H1 (cell line): ENCODE data around the gene MANF. TPM values are rescaled to one million over a fixed set of nuclear protein-coding genes. Genes with fewer than 3 reads are reported as not detected.

Experiments used
- TCF12 ChIP-seq: IDR thresholded peaks from 2 replicates; pipeline ENCODE4 v1.6.1; 2011; ENCODE audit warnings: low read depth, mild to moderate bottlenecking, low read length
- polyA plus RNA-seq, 7 experiments: library from polyadenylated mRNA; depleted of rRNA in 3 of 7; stranded (reverse) in 5 of 7; unstranded in 2 of 7; fragments of >200 nt in 5 of 7; fragments of 200-250 nt in 2 of 7; gene quantifications; 1 replicate in 5 of 7; 2 replicates in 1 of 7; 4 replicates in 1 of 7; pipeline versions ENCODE4 v1.2.1 to v1.2.3, GENCODE V29; 2011 to 2013; ENCODE audit warnings: missing spikeins in 2 of 7, mixed read lengths in 2 of 7
- total RNA-seq: library from RNA; stranded (reverse); fragmentation: NEBNext Ultra II Directional; extraction: Animal tissue kit (Norgen Biotek cat#: 25700); gene quantifications from 2 replicates; pipeline ENCODE4 v1.2.1, GENCODE V29; 2021

The MANF gene
- total and polyA plus RNA-seq, 2 of the 8 experiments (the other 6 are each of a cell fraction or from before 2014, with no cell fraction given), result 37.5 to 159 TPM

GRCh38 chr3:51403675-51404074 lies 18.6 kb downstream of the MANF start (continued):
- TF ChIP-seq TCF12, result no peak
